HG02852 (cell line): ENCODE data around the gene UBE2D3.
"Not testable (repeated sequence)": the region's sequence is repeated elsewhere in the genome, so short reads cannot be mapped to it uniquely, and the experiment has no call there.

Experiments used
- ATAC-seq: cut with Tn5 transposase; IDR thresholded peaks from one replicate; pipeline ENCODE4 v1.9.1; 2021; ENCODE audit warnings: mild to moderate bottlenecking, moderate library complexity; ENCODE audit not compliant: unreplicated experiment

The UBE2D3 gene

DNA sequence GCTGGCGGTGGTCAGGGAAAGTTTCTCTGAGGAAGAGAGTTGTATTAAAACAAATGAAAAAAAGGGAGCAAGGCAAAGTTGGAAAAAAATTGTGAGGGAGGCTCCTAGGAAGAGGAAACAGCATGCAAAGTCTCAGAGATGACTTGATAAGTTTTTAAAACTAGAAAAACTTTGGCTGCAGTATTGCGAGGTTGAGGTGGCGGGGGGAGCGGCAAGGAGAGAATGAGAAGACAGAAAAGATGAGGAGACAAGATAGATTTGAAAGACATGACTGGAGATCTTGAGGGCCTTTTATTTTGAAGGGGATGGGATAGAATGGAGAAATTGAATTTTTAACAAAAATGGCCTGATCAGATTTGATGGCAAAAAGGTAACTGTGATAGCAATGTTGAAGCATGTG, 4.8 kb upstream of the UBE2D3 start:
- ATAC-seq: no peak

DNA sequence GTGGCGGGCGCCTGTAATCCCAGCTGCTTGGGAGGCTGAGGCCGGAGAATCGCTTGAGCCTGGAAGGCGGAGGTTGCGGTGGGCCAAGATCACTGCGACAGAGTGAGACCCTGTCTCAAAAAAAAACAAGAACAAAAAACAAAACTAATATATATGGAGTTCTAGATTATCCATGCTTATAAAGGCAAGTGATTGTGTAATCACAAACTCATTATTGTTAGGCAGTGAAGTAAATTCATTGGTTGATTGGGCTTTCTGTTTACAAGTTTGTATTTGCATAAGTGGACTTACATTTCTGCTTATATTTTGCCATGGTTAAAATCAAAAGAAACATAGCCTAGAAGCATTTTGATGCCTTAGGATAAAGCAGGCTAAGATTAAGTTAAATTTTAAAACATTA, 2.5 kb upstream of the UBE2D3 start:
- no peak for ATAC-seq

DNA sequence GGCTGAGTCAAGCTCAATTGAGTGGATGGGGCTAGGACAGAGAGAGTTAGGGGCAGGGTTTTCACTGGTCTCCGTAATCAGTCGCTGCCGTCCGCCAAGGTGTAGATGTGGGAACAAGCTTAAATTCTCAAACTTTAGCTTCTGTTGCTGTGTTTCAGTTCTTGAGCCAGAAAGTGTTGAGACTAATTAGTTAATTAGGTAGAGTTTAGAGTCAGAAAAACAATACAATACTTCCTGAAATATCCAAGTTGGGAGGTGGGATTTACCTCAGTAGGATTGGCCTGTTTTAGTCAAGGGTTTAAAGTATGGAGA, 1.1 kb upstream of the UBE2D3 start:
- no peak for ATAC-seq

DNA sequence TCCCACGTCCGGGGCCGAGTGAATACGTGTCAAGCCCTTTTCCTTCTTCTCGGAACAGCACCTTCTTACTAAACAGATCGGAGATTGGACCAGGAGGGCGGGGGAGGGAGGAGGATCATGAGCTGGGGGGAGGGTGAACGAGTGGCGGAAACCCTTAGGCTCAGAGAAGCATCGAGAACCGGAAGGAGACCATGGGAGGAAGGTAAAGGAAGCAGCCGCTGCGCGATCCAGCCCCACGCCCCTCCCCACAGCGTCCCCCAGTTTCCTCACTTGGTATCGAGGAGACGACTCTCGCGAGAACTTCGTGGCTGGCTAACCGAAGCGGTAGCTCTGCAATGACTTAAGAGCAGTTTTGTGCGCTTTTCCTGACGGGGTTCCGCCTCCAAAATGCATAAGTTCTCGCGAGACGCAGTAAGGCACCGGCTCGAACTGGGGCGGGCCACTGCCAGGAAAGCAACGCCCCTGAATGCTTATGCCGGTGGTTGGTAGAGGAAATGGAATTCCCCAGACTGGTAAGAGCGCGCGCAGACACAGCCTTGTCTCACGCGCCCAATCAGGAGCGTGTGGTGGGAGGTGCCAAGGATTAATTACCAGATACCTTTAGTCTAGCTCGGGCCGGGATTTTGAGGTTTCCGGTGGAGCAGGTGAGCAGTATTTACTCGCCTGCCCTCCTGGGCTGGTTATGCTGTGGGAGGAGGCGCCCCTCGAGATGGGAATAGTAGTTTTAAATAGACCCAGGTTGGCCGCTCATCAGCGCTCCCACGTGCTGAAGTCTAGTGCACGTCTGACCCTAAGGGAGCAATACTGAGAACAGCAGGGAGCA, 534 bp upstream of the UBE2D3 start:
- ATAC-seq: peak; percentile 77

DNA sequence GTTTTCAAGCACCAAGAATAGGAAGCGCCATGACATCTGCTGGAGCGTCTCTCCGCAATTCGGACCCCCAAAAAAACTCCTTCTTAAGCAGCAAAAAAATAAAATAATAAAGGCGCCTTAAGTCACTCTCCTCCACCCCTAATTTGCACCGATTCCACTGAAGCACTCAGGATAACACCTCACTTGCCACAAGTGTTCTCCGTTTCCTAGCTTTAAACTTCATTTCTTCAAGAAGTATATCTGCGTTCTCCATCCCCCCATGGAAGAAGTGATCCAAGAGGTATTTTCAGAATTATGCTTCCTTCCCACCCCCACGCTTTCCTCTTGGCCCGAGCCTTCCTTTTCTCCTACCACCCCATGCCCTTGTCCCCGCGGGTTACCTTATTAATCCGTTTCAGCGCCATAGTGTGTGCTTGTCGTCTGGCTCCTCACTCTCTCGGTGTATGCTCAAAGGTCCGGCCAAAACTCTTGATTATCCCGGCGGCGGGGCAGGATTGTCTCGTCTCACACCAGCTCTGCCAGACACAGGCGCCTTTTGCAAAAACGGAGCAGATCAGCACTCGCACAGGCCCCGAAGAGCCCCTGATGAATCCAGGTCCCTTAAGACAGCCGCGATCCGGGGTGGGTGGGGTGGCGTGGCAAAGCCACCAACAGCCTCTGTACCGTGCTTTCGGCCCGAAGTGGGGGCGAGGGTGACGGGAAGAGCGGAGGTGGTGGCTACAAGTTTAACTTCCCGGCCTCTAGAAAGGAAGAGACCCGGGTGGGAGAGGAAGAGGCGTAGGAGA, 1.1 kb downstream of the UBE2D3 start:
- no peak for ATAC-seq

GRCh38 chr4:102825261-102826091, 1.9 kb downstream of the UBE2D3 start:
- ATAC-seq: no peak

DNA sequence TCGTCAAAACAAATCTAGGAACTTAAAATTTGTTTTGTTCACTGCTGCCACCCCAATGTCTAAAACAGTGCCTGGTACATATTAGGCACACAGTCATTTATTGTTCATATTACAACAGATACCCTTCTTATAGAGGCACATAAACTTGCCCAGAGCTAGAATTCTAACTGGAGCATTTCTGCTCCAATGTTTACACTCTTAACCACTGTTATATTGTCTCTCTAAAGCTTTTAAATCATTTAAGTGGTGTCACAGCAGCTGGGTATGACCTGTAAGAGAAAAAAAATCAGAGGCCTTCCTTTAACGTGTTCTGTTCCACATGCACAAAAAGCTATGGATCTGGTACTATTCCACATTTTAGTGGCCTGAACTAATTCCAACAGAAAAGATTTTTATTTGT, 3.0 kb downstream of the UBE2D3 start:
- ATAC-seq: no peak

- no peak for ATAC-seq
Measured at GRCh38 chr4:102823897-102824296, 3.5 kb downstream of the UBE2D3 start.

DNA sequence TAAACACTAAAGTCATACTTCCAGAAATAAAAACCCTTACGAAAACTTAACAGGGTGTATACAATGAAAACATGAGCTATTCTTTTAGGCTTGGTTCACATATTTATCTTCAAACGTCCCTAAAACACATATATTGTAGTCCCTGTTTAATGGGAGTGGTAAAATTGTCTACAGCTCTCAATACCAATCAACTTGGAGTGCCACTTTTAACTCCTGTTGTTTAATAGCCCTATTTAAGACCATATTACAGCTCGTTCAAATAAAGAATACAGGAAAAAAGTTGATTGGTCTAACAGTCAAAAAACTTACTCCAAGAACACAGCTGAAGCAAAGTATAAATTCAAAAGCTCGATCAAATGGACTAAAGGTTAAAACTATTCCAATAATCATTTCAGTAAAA, 3.9 kb downstream of the UBE2D3 start:
- ATAC-seq: no peak

DNA sequence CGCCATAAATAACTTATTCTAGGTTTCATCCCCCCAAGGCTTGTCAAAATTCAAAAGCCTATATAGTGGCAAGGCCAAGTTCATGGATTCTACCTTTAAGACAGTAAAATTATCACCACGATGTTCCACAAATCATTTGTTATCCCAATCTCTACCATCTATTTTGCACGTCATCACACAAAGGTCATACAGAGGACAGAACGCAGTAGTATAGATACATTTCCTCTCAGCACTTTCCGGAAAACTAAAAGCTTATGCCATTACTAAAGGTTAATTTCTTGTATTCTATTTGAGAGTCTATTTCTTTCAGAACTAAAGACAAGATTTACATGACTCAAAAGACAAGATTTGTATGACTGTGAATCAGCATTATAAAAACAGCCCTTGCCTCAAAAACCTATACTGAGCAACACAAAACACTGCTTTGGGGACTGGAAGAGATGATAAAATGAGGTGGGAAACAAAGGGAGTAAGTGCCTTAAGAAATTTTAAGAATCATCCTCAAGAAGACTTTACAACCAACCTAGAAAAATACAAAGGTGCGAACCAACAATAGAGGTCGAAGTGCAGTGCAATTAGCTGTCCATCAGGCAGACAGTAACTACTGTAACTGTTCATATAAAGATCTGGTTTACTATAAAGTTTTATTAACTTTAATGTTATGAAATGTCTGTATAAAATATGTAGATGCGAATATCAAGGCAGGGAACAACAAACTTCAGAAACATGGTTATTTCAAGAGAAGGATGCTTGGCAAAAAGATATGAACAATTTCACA, 7.6 kb downstream of the UBE2D3 start:
- ATAC-seq: no peak

GRCh38 chr4:102819100-102819499, 8.3 kb downstream of the UBE2D3 start:
- ATAC-seq: not testable (repeated sequence)

DNA sequence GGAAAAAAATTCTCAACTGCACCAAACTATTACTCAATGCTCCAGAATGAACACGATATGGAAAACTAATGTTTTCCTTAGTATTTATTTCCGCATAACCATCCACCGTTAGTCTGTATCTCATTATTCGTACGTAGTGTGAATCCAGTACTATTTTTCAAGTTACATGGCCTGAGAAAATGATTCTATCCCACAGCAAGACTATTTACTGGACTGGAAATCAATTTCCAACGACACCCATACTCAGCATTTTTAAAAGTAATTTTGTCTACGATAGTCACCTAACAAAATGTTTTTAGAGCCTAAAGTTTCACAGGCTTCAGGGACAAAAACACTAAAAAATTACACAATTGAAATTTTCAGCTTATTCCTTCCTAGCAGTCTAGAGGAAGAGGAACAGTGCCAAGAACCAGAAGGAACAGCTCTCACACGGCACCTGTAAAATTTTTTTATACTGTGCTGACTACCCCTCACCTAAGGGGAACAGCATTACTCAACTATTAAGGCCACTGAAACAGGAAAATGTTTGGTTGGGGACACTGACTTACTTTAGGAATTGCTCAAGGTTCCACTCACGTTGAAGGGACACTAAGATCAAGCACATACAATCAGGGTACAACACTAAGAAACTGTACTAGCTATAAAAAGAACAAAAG, 9.6 kb downstream of the UBE2D3 start:
- ATAC-seq: no peak

GRCh38 chr4:102817021-102817605, 10.2 kb downstream of the UBE2D3 start:
- no peak for ATAC-seq

GRCh38 chr4:102815981-102816380, 11.4 kb downstream of the UBE2D3 start:
- no peak for ATAC-seq

DNA sequence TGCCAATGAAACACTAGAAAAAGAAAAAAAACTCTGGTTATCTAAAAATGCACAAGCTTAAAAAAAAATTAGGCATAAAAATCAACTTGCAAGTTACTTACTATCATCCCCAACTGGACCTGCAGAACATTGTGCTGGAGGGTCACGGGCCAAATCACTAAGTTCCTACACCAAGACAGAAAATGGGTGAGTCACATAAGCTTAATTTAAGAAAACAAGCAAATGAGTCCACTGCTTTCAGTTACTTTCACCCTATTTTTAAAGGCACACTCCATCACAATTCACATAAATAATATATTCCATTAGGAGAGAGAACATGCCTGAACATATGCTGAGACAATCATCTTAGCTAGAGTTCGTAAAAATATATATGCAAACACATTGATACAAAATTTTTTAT, 17.7 kb downstream of the UBE2D3 start:
- no peak for ATAC-seq

DNA sequence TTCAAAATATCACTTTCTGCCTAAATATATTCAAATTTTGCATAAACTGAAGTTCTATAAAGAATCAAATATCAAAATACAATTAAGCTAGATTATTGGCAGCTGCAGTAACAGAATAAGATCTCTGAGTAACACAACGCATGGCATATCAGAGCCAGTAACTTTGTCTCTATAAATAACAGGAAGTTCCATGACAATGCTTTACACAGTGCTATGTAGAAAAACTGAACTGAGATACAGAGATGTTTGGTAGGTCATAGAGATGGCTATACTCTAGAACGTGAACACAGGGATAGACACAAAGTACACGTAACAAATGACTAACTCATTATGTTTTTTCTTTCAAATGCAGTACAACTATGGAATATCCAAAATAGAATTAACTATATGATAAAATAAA, 18.2 kb downstream of the UBE2D3 start:
- ATAC-seq: no peak

GRCh38 chr4:102808009-102808408, 19.3 kb downstream of the UBE2D3 start:
- ATAC-seq: no peak

- ATAC-seq: no peak
Measured at GRCh38 chr4:102807345-102807744, 20.0 kb downstream of the UBE2D3 start.

- ATAC-seq: no peak
Measured at GRCh38 chr4:102799816-102800215, 27.5 kb downstream of the UBE2D3 start.

DNA sequence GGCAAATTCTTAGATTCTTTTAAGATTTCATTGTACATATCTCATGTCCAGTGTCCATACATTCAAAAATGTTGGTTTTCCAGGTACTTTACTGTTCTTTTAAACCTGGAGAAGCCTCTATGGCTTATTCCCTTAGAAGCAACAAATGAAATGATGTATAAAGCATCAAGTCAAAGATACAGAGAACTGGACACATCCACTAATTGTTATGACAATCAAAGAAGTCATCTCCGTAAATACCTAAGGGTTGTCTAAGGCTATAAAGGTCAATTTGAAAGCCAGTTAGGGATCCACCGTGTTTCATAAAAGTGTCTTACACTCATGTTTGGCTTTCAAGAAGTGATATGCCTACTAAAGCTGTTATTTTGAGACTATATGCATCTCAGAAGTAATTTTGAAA, 32.4 kb downstream of the UBE2D3 start:
- ATAC-seq: no peak
